SK-N-SH (cell line): ENCODE results near the gene VPS8. TPM values are rescaled to one million over a fixed set of nuclear protein-coding genes. Genes with fewer than 3 reads are reported as not detected.

Experiments
- CTCF ChIA-PET: fragments of 300-600, 350-600 bp; formaldehyde crosslinking; extraction: SDS; loops from one replicate; lab custom pipeline; 2021; lab: Yijun Ruan, JAX
- POLR2A ChIA-PET: fragments of 350-600 bp; sonication (Branson Sonifier 250); formaldehyde crosslinking; extraction: SDS; loops from one replicate; lab custom pipeline; 2020; ENCODE audit warnings: antibody characterized with exemption, inconsistent platforms; lab: Yijun Ruan, JAX
- DNase-seq: peaks from one replicate; pipeline ENCODE4 v3.0.0; 2012
- H2AFZ ChIP-seq: fragments of 200-600 bp; sonication (generic); 2 replicates; pipeline ENCODE4 v1.8.1; 2016; ENCODE audit warnings: antibody characterized with exemption, mild to moderate bottlenecking, low read depth
- H3F3A ChIP-seq: fragments of 200-600 bp; sonication (generic); replicated peaks from 2 replicates; pipeline ENCODE3; 2016; ENCODE audit warnings: antibody characterized with exemption, mild to moderate bottlenecking; ENCODE audit not compliant: insufficient read depth
- H3K27ac ChIP-seq, 2 experiments: fragments of 200-500 bp in 1 of 2; fragments of 200-600 bp in 1 of 2; sonication (Bioruptor generic) in 1 of 2; sonication (generic), shearing (Covaris generic) in 1 of 2; 2 replicates each; pipeline versions ENCODE4 v1.5.1 to v1.6.1; 2014 to 2016; ENCODE audit warnings: low read depth in 2 of 2, inconsistent platforms in 1 of 2, low read length in 1 of 2, mild to moderate bottlenecking in 1 of 2, mixed read lengths in 1 of 2
- H3K27me3 ChIP-seq: fragments of 200-600 bp; sonication (generic), shearing (Covaris generic); 2 replicates; pipeline ENCODE4 v1.6.1; 2016; ENCODE audit warnings: mixed run types; ENCODE audit not compliant: insufficient read depth
- H3K36me3 ChIP-seq, 2 experiments: fragments of 200-500 bp in 1 of 2; fragments of 200-600 bp in 1 of 2; sonication (Bioruptor generic) in 1 of 2; sonication (generic) in 1 of 2; replicated peaks in 1 of 2; 2 replicates each; pipeline versions ENCODE3 to v1.5.1; 2014 to 2016; ENCODE audit warnings: low read length in 1 of 2, mild to moderate bottlenecking in 1 of 2; ENCODE audit not compliant: insufficient read depth in 2 of 2, control insufficient read depth in 1 of 2
- H3K4me1 ChIP-seq, 2 experiments: fragments of 200-500 bp in 1 of 2; fragments of 200-600 bp in 1 of 2; sonication (Bioruptor generic) in 1 of 2; sonication (generic), shearing (Covaris generic) in 1 of 2; 2 replicates each; pipeline versions ENCODE4 v1.5.1 to v1.6.1; 2014 to 2016; ENCODE audit warnings: low read depth in 1 of 2, low read length in 1 of 2, mixed run types in 1 of 2; ENCODE audit not compliant: insufficient read depth in 2 of 2, control insufficient read depth in 1 of 2
- H3K4me2 ChIP-seq: fragments of 200-600 bp; sonication (generic), shearing (Covaris generic); 2 replicates; pipeline ENCODE4 v1.6.1; 2017; ENCODE audit warnings: mixed run types
- H3K4me3 ChIP-seq, 2 experiments: fragments of 200-500 bp in 1 of 2; fragments of 200-600 bp in 1 of 2; sonication (Bioruptor generic) in 1 of 2; sonication (generic), shearing (Covaris generic) in 1 of 2; 2 replicates each; pipeline versions ENCODE4 v1.5.1 to v1.8.1; 2014 to 2016; ENCODE audit warnings: low read depth in 2 of 2, inconsistent platforms in 1 of 2, low read length in 1 of 2, mild to moderate bottlenecking in 1 of 2, mixed read lengths in 1 of 2, moderate library complexity in 1 of 2
- H3K79me2 ChIP-seq: fragments of 200-600 bp; sonication (generic); 2 replicates; pipeline ENCODE4 v1.8.1; 2017; ENCODE audit warnings: mild to moderate bottlenecking; ENCODE audit not compliant: insufficient read depth
- H3K9ac ChIP-seq: fragments of 200-600 bp; sonication (generic); 2 replicates; pipeline ENCODE4 v1.6.1; 2017; ENCODE audit warnings: mixed run types
- H3K9me2 ChIP-seq: fragments of 200-600 bp; sonication (generic); 2 replicates; pipeline ENCODE4 v1.6.1; 2017; ENCODE audit warnings: mixed run types
- H3K9me3 ChIP-seq: fragments of 200-600 bp; sonication (generic); 2 replicates; pipeline ENCODE4 v1.6.1; 2017; ENCODE audit warnings: mixed run types, mild to moderate bottlenecking, moderate library complexity
- H4K20me1 ChIP-seq: fragments of 200-600 bp; sonication (generic); 2 replicates; pipeline ENCODE4 v1.6.1; 2017; ENCODE audit warnings: mild to moderate bottlenecking, mixed run types; ENCODE audit not compliant: insufficient read depth
- ELF1 ChIP-seq: IDR thresholded peaks from 2 replicates; pipeline ENCODE4 v1.4.0; 2012
- EZH2phosphoT487 ChIP-seq: fragments of 200-600 bp; sonication (generic); IDR thresholded peaks from 2 replicates; pipeline ENCODE4 v1.6.1; 2017; ENCODE audit warnings: low read depth, mixed run types, mild to moderate bottlenecking, antibody characterized with exemption, moderate library complexity, borderline replicate concordance
- FOSL2 ChIP-seq: IDR thresholded peaks from 2 replicates; pipeline ENCODE4 v1.4.0; 2012; ENCODE audit warnings: low read depth, mild to moderate bottlenecking, moderate library complexity, borderline replicate concordance
- JUND ChIP-seq: IDR thresholded peaks from 2 replicates; pipeline ENCODE4 v1.4.0; 2012
- MEF2A ChIP-seq: IDR thresholded peaks from 2 replicates; pipeline ENCODE4 v1.4.0; 2012; ENCODE audit warnings: low read depth, borderline replicate concordance
- MXI1 ChIP-seq: IDR thresholded peaks from 2 replicates; pipeline ENCODE4 v1.6.1; 2012; ENCODE audit warnings: mild to moderate bottlenecking, low read depth, low read length, improper control_type of control experiment
- RXRA ChIP-seq: IDR thresholded peaks from 2 replicates; pipeline ENCODE4 v1.4.0; 2012; ENCODE audit warnings: low read depth, mild to moderate bottlenecking, borderline replicate concordance
- TAF1 ChIP-seq: IDR thresholded peaks from 2 replicates; pipeline ENCODE4 v1.6.1; 2012; ENCODE audit warnings: low read depth, mild to moderate bottlenecking, low read length, moderate library complexity, borderline replicate concordance
- WGBS: methylation state at CpG from one replicate; pipeline ENCODE4 v1.1.6; 2017; ENCODE audit warnings: low lambda C conversion rate; 5-methylcytosine and 5-hydroxymethylcytosine counted together
- polyA plus RNA-seq, 3 experiments: library from polyadenylated mRNA; depleted of rRNA; stranded (reverse); fragments of >200 nt; gene quantifications; 2 replicates each; pipeline ENCODE4 v1.2.3, GENCODE V29; 2012
- TF ChIP-seq, protein P1 (sequence below): IDR thresholded peaks from 2 replicates; pipeline ENCODE4 v1.4.0; 2012; ENCODE audit warnings: low read depth, borderline replicate concordance
- TF ChIP-seq, protein P2 (sequence below): IDR thresholded peaks from 2 replicates; pipeline ENCODE4 v1.4.0; 2012; ENCODE audit warnings: low read depth, borderline replicate concordance
- TF ChIP-seq, protein P3 (sequence below): fragments of 200-600 bp; sonication (generic); IDR thresholded peaks from 2 replicates; pipeline ENCODE4 v1.6.1; 2017; ENCODE audit warnings: antibody characterized with exemption, mild to moderate bottlenecking, moderate library complexity
- TF ChIP-seq, protein P4 (sequence below): IDR thresholded peaks from 2 replicates; pipeline ENCODE4 v1.6.1; 2012; ENCODE audit warnings: mild to moderate bottlenecking, low read depth, low read length, moderate library complexity

Gene VPS8
- polyA plus RNA-seq, 1 of the 3 experiments (the other 2 are of a cell fraction), result 12.8 TPM

DNA sequence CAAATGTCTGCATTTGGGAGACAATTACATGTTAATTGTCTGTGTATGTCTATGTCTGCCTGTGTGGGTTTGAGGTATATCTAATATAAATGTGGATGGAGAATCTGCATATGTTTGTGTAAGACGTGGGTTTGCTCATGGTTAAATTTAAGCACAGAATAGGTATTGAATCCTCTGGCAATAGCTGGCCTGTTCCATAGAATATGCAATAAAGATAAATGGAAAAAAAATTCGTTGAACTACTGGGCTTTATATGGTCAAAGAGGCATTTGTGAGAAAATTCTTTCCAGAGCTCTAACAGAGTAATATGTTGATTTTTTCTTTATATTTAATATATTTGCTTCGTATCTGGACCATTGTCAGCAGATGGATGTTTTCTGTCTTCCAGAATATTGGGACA is 1.4 kb downstream of the VPS8 start:
- Histone ChIP-seq H3K4me3 (peak overlapping the region in 1 of 2 experiments; percentile 93; a peak in 2 of 4 replicates), H3K9me2 (no peaks in the 10 kb centered on the region), H3K27me3 (no peaks in the 10 kb centered on the region), H3K9me3 (no peaks in the 10 kb centered on the region), H3K36me3 (peaks cover 3% of the 10 kb centered on the region in 2 experiments), H3F3A (no peaks in the 10 kb centered on the region), H3K27ac (no peak overlapping the region), H4K20me1 (no peaks in the 10 kb centered on the region; the same call in 1 of the 2 replicates), H3K79me2 (peaks cover 32% of the 10 kb centered on the region), H3K9ac (no peak overlapping the region), H3K4me2 (peak overlapping the region; percentile 95), H2AFZ (no peak overlapping the region), H3K4me1 (peaks cover 0 to 7% of the 10 kb centered on the region in 2 experiments; a peak in 3 of 4 replicates)
- TF ChIP-seq MEF2A, result no peak
- TF ChIP-seq MXI1, result no peak
- TF ChIP-seq ELF1, result no peak
- TF ChIP-seq, protein P1, sequence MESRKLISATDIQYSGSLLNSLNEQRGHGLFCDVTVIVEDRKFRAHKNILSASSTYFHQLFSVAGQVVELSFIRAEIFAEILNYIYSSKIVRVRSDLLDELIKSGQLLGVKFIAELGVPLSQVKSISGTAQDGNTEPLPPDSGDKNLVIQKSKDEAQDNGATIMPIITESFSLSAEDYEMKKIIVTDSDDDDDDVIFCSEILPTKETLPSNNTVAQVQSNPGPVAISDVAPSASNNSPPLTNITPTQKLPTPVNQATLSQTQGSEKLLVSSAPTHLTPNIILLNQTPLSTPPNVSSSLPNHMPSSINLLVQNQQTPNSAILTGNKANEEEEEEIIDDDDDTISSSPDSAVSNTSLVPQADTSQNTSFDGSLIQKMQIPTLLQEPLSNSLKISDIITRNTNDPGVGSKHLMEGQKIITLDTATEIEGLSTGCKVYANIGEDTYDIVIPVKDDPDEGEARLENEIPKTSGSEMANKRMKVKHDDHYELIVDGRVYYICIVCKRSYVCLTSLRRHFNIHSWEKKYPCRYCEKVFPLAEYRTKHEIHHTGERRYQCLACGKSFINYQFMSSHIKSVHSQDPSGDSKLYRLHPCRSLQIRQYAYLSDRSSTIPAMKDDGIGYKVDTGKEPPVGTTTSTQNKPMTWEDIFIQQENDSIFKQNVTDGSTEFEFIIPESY, result no peak
- TF ChIP-seq, protein P2, sequence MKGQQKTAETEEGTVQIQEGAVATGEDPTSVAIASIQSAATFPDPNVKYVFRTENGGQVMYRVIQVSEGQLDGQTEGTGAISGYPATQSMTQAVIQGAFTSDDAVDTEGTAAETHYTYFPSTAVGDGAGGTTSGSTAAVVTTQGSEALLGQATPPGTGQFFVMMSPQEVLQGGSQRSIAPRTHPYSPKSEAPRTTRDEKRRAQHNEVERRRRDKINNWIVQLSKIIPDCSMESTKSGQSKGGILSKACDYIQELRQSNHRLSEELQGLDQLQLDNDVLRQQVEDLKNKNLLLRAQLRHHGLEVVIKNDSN, result no peak
- no peak for TF ChIP-seq TAF1
- no peak for TF ChIP-seq EZH2phosphoT487
- TF ChIP-seq FOSL2, result no peak
- TF ChIP-seq, protein P3, sequence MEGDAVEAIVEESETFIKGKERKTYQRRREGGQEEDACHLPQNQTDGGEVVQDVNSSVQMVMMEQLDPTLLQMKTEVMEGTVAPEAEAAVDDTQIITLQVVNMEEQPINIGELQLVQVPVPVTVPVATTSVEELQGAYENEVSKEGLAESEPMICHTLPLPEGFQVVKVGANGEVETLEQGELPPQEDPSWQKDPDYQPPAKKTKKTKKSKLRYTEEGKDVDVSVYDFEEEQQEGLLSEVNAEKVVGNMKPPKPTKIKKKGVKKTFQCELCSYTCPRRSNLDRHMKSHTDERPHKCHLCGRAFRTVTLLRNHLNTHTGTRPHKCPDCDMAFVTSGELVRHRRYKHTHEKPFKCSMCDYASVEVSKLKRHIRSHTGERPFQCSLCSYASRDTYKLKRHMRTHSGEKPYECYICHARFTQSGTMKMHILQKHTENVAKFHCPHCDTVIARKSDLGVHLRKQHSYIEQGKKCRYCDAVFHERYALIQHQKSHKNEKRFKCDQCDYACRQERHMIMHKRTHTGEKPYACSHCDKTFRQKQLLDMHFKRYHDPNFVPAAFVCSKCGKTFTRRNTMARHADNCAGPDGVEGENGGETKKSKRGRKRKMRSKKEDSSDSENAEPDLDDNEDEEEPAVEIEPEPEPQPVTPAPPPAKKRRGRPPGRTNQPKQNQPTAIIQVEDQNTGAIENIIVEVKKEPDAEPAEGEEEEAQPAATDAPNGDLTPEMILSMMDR, result no peak
- TF ChIP-seq JUND, result no peak
- no peak for TF ChIP-seq RXRA
- TF ChIP-seq, protein P4, sequence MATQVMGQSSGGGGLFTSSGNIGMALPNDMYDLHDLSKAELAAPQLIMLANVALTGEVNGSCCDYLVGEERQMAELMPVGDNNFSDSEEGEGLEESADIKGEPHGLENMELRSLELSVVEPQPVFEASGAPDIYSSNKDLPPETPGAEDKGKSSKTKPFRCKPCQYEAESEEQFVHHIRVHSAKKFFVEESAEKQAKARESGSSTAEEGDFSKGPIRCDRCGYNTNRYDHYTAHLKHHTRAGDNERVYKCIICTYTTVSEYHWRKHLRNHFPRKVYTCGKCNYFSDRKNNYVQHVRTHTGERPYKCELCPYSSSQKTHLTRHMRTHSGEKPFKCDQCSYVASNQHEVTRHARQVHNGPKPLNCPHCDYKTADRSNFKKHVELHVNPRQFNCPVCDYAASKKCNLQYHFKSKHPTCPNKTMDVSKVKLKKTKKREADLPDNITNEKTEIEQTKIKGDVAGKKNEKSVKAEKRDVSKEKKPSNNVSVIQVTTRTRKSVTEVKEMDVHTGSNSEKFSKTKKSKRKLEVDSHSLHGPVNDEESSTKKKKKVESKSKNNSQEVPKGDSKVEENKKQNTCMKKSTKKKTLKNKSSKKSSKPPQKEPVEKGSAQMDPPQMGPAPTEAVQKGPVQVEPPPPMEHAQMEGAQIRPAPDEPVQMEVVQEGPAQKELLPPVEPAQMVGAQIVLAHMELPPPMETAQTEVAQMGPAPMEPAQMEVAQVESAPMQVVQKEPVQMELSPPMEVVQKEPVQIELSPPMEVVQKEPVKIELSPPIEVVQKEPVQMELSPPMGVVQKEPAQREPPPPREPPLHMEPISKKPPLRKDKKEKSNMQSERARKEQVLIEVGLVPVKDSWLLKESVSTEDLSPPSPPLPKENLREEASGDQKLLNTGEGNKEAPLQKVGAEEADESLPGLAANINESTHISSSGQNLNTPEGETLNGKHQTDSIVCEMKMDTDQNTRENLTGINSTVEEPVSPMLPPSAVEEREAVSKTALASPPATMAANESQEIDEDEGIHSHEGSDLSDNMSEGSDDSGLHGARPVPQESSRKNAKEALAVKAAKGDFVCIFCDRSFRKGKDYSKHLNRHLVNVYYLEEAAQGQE, result no peak
- ChIA-PET CTCF (interaction anchor here (1.0 to 3.3 kb wide), 4 partner anchors 9 to 252 kb away, joined by 5 to 17 read pairs (median 10); partner anchors contain the start of gene EPHB3), POLR2A (no interaction called here)
- 79% methylated on average over 3 of the region's 3 CpGs for WGBS
- DNase-seq, result no peak
